HG03159 (cell line): ENCODE results near the gene ANKRD16.

Experiments used
- ATAC-seq: cut with Tn5 transposase; IDR thresholded peaks from one replicate; pipeline ENCODE4 v1.9.1; 2021; ENCODE audit warnings: mild to moderate bottlenecking, moderate library complexity; ENCODE audit not compliant: unreplicated experiment

ANKRD16 gene

DNA sequence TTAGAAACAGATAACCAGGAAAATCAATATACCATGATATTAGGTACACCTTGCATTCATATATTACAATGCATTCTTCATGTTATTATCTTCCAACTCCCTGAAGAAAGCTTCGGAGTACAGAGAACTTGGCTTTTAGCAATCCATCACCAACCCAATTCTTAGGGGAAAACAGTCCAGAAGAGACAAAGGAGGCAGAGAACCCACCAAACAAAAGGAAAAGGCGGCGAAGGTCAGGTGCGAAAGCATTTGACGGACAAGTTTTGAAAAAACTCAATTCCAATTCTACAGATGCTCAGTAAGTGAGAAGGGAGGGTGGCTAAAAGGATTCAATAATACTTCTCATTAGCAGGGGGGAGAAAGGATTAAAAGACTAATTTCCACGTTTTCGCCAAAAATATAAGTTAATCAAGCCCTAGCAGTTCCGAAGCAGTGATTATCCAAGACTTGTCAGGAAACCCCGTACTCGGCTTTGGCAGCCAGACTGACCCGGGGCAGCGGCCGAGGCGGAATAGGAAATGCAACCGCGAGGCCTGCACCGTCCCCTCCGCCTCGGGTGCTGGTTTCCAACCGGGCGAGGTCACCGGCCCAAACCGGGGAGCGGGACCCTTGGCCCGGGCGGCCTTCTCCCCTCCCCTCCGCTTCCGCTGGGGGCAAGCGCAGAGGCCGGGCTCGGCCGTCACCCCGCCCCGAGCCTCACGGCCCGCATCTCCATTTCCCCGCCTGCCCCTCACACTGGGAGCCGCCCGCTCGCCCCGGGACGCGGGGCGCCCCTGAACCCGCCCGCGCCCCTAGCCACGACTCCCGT lies 77.2 kb downstream of the ANKRD16 start:
- peak; percentile 24 for ATAC-seq
